Measurements from ENCODE around the gene NR1D2.

Gene NR1D2

DNA sequence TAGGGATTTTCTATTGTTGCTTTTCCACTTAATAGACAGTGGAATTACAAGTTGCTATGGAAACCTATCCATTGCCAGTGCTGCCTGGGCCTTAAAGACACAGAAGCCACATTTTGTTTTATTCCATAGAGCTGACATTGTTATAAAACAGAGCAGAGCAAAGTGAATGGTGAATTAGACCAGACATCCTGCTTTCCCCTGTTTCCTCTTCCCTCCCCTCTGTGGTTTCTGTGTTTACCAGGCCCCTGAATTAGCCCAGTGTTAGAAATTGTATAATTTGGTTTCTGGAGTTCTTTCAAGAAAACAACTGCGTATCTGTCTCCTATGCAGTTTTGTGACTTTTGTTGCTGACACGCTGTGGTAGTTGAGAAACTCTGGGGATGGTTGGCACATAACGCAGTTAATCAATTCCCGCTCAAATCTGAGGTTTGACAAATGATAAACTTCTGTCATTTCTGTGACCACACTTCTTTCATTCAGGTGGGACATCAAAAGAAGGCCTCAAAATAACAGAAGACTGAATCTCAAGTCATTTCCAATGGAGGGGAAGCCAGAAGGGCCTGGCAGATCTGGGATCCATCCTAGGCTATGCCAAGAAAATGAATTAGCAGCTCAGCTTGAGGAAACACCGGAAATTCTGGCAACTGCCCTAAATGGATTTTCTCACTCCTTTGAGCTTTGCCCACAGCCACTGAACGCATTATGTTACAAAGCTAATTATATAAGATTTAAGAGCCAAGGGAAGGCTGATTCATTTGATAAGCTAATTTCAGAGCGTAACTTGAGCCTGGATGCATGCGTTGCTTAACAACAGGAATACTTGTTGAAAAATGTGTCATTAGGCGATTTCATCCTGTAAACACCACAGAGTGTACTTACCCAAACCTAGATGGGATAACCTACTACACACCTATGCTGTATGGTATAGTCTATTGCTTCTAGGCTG is 46.9 kb downstream of the NR1D2 start (continued):
- TF ChIP-seq ZNF391 (tag by site-specific recombination; IDR thresholded peaks at IDR 0.05; ENCODE audit: borderline replicate concordance, low read depth) (no peak), TCF7L2 (IDR thresholded peaks at IDR 0.05; ENCODE audit: borderline replicate concordance, low read depth, low read length) (no peak), ZNF48 (tag by site-specific recombination; IDR thresholded peaks at IDR 0.05) (no peak), ZNF600 (tag by site-specific recombination; IDR thresholded peaks at IDR 0.05) (peak; percentile 46; the same call in 1 of the 2 replicates), INSM2 (tag by site-specific recombination; IDR thresholded peaks at IDR 0.05) (peak; percentile 92), SP7 (tag by site-specific recombination; IDR thresholded peaks at IDR 0.05) (peak; percentile 96), ZNF768 (tag by site-specific recombination; IDR thresholded peaks at IDR 0.05) (no peak), ZNF549 (tag by site-specific recombination; IDR thresholded peaks at IDR 0.05) (0 out of 2 replicates have a peak, but pooled peaks have one; percentile 5), ZFP41 (tag by site-specific recombination; IDR thresholded peaks at IDR 0.05; ENCODE audit: borderline replicate concordance) (no peak), ZNF404 (tag by site-specific recombination; IDR thresholded peaks at IDR 0.05) (no peak), ZNF777 (tag by site-specific recombination; IDR thresholded peaks at IDR 0.05; ENCODE audit: borderline replicate concordance) (no peak), ZNF157 (tag by site-specific recombination; IDR thresholded peaks at IDR 0.05) (no peak), ZBTB21 (tag by site-specific recombination; IDR thresholded peaks at IDR 0.05) (no peak), ZNF629 (tag by site-specific recombination; IDR thresholded peaks at IDR 0.05) (peak; percentile 88), ZNF214 (tag by site-specific recombination; IDR thresholded peaks at IDR 0.05; ENCODE audit: borderline replicate concordance) (no peak), BCL11A (tag by site-specific recombination; IDR thresholded peaks at IDR 0.05; ENCODE audit: low read depth) (peak; percentile 81; the same call in 1 of the 2 replicates), ZNF433 (tag by site-specific recombination; IDR thresholded peaks at IDR 0.05; ENCODE audit: low read depth) (no peak), ZNF701 (tag by site-specific recombination; IDR thresholded peaks at IDR 0.05) (no peak), ZNF311 (tag by site-specific recombination; IDR thresholded peaks at IDR 0.05; ENCODE audit: borderline replicate concordance) (no peak)
- TF ChIP-seq, protein P1, sequence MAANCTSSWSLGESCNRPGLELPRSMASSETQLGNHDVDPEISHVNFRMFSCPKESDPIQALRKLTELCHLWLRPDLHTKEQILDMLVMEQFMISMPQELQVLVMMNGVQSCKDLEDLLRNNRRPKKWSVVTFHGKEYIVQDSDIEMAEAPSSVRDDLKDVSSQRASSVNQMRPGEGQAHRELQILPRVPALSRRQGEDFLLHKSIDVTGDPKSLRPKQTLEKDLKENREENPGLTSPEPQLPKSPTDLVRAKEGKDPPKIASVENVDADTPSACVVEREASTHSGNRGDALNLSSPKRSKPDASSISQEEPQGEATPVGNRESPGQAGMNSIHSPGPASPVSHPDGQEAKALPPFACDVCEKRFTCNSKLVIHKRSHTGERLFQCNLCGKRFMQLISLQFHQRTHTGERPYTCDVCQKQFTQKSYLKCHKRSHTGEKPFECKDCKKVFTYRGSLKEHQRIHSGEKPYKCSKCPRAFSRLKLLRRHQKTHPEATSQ (tag by site-specific recombination; IDR thresholded peaks at IDR 0.05), result no peak
- TF ChIP-seq, protein P2, sequence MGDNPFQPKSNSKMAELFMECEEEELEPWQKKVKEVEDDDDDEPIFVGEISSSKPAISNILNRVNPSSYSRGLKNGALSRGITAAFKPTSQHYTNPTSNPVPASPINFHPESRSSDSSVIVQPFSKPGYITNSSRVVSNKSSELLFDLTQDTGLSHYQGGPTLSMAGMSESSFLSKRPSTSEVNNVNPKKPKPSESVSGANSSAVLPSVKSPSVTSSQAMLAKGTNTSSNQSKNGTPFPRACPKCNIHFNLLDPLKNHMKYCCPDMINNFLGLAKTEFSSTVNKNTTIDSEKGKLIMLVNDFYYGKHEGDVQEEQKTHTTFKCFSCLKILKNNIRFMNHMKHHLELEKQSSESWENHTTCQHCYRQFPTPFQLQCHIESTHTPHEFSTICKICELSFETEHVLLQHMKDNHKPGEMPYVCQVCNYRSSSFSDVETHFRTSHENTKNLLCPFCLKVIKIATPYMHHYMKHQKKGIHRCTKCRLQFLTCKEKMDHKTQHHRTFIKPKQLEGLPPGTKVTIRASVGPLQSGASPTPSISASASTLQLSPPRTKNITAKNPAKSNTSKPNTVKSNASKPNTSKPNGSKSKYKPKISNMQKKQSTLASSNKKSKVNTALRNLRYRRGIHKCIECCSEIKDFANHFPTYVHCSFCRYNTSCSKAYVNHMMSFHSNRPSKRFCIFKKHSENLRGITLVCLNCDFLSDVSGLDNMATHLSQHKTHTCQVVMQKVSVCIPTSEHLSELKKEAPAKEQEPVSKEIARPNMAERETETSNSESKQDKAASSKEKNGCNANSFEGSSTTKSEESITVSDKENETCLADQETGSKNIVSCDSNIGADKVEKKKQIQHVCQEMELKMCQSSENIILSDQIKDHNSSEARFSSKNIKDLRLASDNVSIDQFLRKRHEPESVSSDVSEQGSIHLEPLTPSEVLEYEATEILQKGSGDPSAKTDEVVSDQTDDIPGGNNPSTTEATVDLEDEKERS (tag by site-specific recombination; IDR thresholded peaks at IDR 0.05), result no peak
- TF ChIP-seq, protein P3, sequence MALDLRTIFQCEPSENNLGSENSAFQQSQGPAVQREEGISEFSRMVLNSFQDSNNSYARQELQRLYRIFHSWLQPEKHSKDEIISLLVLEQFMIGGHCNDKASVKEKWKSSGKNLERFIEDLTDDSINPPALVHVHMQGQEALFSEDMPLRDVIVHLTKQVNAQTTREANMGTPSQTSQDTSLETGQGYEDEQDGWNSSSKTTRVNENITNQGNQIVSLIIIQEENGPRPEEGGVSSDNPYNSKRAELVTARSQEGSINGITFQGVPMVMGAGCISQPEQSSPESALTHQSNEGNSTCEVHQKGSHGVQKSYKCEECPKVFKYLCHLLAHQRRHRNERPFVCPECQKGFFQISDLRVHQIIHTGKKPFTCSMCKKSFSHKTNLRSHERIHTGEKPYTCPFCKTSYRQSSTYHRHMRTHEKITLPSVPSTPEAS (tag by site-specific recombination; IDR thresholded peaks at IDR 0.05), result 0 out of 2 replicates have a peak, but pooled peaks have one; percentile 21
- TF ChIP-seq, protein P4, sequence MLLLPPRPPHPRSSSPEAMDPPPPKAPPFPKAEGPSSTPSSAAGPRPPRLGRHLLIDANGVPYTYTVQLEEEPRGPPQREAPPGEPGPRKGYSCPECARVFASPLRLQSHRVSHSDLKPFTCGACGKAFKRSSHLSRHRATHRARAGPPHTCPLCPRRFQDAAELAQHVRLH (tag by site-specific recombination; IDR thresholded peaks at IDR 0.05), result 0 out of 2 replicates have a peak, but pooled peaks have one; percentile 15
- TF ChIP-seq, protein P5, sequence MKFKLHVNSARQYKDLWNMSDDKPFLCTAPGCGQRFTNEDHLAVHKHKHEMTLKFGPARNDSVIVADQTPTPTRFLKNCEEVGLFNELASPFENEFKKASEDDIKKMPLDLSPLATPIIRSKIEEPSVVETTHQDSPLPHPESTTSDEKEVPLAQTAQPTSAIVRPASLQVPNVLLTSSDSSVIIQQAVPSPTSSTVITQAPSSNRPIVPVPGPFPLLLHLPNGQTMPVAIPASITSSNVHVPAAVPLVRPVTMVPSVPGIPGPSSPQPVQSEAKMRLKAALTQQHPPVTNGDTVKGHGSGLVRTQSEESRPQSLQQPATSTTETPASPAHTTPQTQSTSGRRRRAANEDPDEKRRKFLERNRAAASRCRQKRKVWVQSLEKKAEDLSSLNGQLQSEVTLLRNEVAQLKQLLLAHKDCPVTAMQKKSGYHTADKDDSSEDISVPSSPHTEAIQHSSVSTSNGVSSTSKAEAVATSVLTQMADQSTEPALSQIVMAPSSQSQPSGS (tag by site-specific recombination; IDR thresholded peaks at IDR 0.05; ENCODE audit: low read depth), result no peak
- TF ChIP-seq, protein P6, sequence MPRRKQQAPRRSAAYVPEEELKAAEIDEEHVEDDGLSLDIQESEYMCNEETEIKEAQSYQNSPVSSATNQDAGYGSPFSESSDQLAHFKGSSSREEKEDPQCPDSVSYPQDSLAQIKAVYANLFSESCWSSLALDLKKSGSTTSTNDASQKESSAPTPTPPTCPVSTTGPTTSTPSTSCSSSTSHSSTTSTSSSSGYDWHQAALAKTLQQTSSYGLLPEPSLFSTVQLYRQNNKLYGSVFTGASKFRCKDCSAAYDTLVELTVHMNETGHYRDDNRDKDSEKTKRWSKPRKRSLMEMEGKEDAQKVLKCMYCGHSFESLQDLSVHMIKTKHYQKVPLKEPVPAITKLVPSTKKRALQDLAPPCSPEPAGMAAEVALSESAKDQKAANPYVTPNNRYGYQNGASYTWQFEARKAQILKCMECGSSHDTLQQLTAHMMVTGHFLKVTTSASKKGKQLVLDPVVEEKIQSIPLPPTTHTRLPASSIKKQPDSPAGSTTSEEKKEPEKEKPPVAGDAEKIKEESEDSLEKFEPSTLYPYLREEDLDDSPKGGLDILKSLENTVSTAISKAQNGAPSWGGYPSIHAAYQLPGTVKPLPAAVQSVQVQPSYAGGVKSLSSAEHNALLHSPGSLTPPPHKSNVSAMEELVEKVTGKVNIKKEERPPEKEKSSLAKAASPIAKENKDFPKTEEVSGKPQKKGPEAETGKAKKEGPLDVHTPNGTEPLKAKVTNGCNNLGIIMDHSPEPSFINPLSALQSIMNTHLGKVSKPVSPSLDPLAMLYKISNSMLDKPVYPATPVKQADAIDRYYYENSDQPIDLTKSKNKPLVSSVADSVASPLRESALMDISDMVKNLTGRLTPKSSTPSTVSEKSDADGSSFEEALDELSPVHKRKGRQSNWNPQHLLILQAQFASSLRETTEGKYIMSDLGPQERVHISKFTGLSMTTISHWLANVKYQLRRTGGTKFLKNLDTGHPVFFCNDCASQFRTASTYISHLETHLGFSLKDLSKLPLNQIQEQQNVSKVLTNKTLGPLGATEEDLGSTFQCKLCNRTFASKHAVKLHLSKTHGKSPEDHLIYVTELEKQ (tag by site-specific recombination; IDR thresholded peaks at IDR 0.05; ENCODE audit: borderline replicate concordance), result peak; percentile 78

All from HEK293 (cell line).